ENCODE measurements around the gene LOC128125822.

Gene LOC128125822

GRCh38 chr6:63537959-63538300 lies 34.4 kb upstream of the LOC128125822 start:
- TF ChIP-seq, protein P1, sequence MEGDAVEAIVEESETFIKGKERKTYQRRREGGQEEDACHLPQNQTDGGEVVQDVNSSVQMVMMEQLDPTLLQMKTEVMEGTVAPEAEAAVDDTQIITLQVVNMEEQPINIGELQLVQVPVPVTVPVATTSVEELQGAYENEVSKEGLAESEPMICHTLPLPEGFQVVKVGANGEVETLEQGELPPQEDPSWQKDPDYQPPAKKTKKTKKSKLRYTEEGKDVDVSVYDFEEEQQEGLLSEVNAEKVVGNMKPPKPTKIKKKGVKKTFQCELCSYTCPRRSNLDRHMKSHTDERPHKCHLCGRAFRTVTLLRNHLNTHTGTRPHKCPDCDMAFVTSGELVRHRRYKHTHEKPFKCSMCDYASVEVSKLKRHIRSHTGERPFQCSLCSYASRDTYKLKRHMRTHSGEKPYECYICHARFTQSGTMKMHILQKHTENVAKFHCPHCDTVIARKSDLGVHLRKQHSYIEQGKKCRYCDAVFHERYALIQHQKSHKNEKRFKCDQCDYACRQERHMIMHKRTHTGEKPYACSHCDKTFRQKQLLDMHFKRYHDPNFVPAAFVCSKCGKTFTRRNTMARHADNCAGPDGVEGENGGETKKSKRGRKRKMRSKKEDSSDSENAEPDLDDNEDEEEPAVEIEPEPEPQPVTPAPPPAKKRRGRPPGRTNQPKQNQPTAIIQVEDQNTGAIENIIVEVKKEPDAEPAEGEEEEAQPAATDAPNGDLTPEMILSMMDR (IDR thresholded peaks at IDR 0.05; ENCODE audit: extremely low read depth, insufficient read depth, missing control alignments) = no peak
- no peak for DNase-seq (ENCODE audit: low spot score)
- in situ Hi-C loops (cut with MboI; ENCODE audit: low pct_unique_long_range_greater_than_20kb, low sequenced_read_pairs, unreplicated experiment) = no loop called here

GRCh38 chr6:63538550-63538949 lies 33.7 kb upstream of the LOC128125822 start:
- in situ Hi-C loops (cut with MboI; ENCODE audit: low pct_unique_long_range_greater_than_20kb, low sequenced_read_pairs, unreplicated experiment) = no loop called here
- TF ChIP-seq, protein P1 (IDR thresholded peaks at IDR 0.05; ENCODE audit: extremely low read depth, insufficient read depth, missing control alignments) = no peak

GRCh38 chr6:63543001-63543400 lies 29.3 kb upstream of the LOC128125822 start:
- DNase-seq (ENCODE audit: low spot score) = no peak
- in situ Hi-C loops (cut with MboI; ENCODE audit: low pct_unique_long_range_greater_than_20kb, low sequenced_read_pairs, unreplicated experiment) = no loop called here

More at GRCh38 chr6:63538550-63538949, 33.7 kb upstream of the LOC128125822 start:
- DNase-seq (ENCODE audit: low spot score) = no peak

DNA sequence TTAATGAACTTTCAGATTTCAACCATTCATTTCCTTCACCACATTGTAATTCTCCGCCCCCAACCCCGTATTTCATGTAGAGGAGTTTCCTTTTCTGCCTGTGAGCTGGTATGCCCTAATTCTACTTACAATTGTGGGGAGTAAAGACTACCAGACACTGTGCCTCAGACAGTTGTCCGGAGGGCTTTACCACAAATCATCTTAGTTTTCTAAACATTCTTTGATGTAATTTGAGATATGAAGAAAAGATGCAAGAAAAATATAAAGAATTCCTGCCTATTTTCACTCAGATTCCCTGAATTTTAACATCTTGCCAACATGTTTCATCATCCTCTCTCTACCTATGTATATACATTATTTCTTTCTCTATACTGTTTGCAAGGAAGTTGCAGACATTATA lies 28.3 kb upstream of the LOC128125822 start:
- TF ChIP-seq, protein P1 (IDR thresholded peaks at IDR 0.05; ENCODE audit: extremely low read depth, insufficient read depth, missing control alignments) = no peak
- in situ Hi-C loops (cut with MboI; ENCODE audit: low pct_unique_long_range_greater_than_20kb, low sequenced_read_pairs, unreplicated experiment) = no loop called here
- no peak for DNase-seq (ENCODE audit: low spot score)

More at GRCh38 chr6:63543001-63543400, 29.3 kb upstream of the LOC128125822 start:
- TF ChIP-seq, protein P1 (IDR thresholded peaks at IDR 0.05; ENCODE audit: extremely low read depth, insufficient read depth, missing control alignments) = no peak

DNA sequence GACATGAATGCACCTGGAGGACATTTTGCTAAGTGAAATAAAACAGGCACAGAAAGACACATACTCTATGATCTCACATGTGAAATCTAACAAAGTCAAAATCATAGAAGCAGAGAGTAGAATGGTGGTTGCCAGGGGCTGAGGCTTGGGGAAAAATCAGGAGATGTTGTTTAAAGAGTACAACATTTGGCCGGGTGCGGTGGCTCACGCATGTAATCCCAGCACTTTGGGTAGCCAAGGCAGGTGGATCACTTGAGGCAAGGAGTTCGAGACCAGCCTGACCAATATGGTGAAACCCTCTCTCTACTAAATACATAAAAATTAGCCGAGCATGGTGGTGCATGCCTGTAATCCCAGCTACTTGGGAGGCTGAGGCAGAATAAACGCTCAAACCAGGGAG lies 26.0 kb upstream of the LOC128125822 start:
- TF ChIP-seq, protein P1 (IDR thresholded peaks at IDR 0.05; ENCODE audit: extremely low read depth, insufficient read depth, missing control alignments) = no peak
- DNase-seq (ENCODE audit: low spot score) = no peak
- in situ Hi-C loops (cut with MboI; ENCODE audit: low pct_unique_long_range_greater_than_20kb, low sequenced_read_pairs, unreplicated experiment) = no loop called here

DNA sequence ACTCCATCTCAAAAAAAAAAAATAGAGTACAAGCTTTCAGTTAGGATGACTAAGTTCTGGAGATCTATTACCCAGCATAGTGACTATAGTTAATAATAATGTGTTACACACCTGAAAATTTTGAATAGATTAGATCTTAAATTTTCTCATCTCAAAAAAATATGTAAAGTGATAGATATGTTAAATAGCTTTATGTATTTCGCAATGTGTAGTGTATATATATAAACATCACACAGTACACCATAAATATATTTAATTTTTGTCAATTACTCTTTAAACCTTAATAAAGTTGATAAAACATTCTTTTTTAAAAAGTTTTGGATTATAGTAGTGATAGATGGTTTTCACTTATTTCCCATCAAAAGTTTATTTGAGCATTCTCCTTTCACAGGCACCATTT lies 25.6 kb upstream of the LOC128125822 start:
- DNase-seq (ENCODE audit: low spot score) = no peak
- in situ Hi-C loops (cut with MboI; ENCODE audit: low pct_unique_long_range_greater_than_20kb, low sequenced_read_pairs, unreplicated experiment) = no loop called here
- TF ChIP-seq, protein P1 (IDR thresholded peaks at IDR 0.05; ENCODE audit: extremely low read depth, insufficient read depth, missing control alignments) = no peak

DNA sequence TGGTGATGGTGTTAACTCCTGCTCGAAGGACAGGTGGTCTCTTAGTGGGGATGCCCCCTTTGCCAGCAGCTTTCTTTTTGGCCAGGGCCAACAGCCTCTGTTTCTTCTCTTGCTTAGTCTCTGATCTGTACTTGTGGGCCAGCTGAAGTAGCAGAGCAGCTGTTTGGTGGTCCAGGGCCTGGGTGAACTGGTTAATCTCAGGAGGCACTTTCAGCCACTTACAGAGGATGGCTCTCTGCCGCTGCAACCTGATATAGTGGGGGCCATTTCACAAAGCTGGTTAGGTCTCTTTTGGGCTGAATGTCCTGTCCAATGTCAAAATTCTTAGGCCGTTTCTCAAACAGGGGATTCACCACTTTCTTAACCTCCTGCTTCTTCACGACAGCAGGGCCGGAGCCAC lies 23.2 kb upstream of the LOC128125822 start:
- DNase-seq (ENCODE audit: low spot score) = no peak
- in situ Hi-C loops (cut with MboI; ENCODE audit: low pct_unique_long_range_greater_than_20kb, low sequenced_read_pairs, unreplicated experiment) = no loop called here

More for the DNA sequence above, 23.2 kb upstream of the LOC128125822 start:
- TF ChIP-seq, protein P1 (IDR thresholded peaks at IDR 0.05; ENCODE audit: extremely low read depth, insufficient read depth, missing control alignments) = no peak

Data from GM13977 (cell line).